HCT116 (cell line): ENCODE measurements around the gene TTC29. TPM values are rescaled to one million over a fixed set of nuclear protein-coding genes. Genes with fewer than 3 reads are reported as not detected.

Experiments
- ATAC-seq: fragments of 200-7000 bp; cut with Tn5 transposase; 2 replicates; pipeline ENCODE4 v1.9.1; 2020; ENCODE audit warnings: mild to moderate bottlenecking, moderate library complexity
- BruUV-seq: library from RNA; stranded (reverse); fragments of 400-500 nt; replicated peaks from 2 replicates; lab custom pipeline; 2021; lab: Mats Ljungman, UMichigan
- CTCF ChIA-PET: fragments of 300-600 bp; sonication (Branson Sonifier 250); formaldehyde crosslinking; loops from one replicate; lab custom pipeline; 2021; ENCODE audit warnings: antibody characterized with exemption; lab: Charles Lee
- POLR2A ChIA-PET: fragments of 300-600, 350-600 bp; sonication (Branson Sonifier 250); formaldehyde crosslinking; loops from one replicate; lab custom pipeline; 2021; ENCODE audit warnings: antibody characterized with exemption; lab: Charles Lee
- RAD21 ChIA-PET, 2 experiments: fragments of 300-600 bp; sonication (Branson Sonifier 250); formaldehyde crosslinking; loops; one replicate each; lab custom pipeline; 2023; ENCODE audit warnings: low total read pairs in 2 of 2; ENCODE audit not compliant: uncharacterized antibody in 2 of 2, unreplicated experiment in 2 of 2, low non-redundant PET in 1 of 2; lab: Charles Lee
- DNase-seq: peaks from one replicate; pipeline ENCODE4 v3.0.0-alpha.2; 2010; ENCODE audit warnings: low read depth, low spot score
- H2AFZ ChIP-seq: fragments of 200-600 bp; shearing (Covaris generic), sonication (generic); 2 replicates; pipeline ENCODE4 v1.6.1; 2017; ENCODE audit warnings: low read depth, mixed run types, mixed read lengths, antibody characterized with exemption, low read length; ENCODE audit not compliant: poor library complexity, severe bottlenecking
- H3K27ac ChIP-seq: 2 replicates; pipeline ENCODE4 v1.5.1; 2012; ENCODE audit warnings: low read depth, low read length
- H3K27me3 ChIP-seq: fragments of 200-600 bp; sonication (generic); 2 replicates; pipeline ENCODE4 v1.6.1; 2016; ENCODE audit warnings: mixed run types, low read length, mixed read lengths; ENCODE audit not compliant: insufficient read depth
- H3K36me3 ChIP-seq, 2 experiments: fragments of 200-500 bp in 1 of 2; fragments of 200-600 bp in 1 of 2; sonication (Bioruptor generic) in 1 of 2; sonication (generic) in 1 of 2; 2 replicates each; pipeline versions ENCODE4 v1.5.1 to v1.6.1; 2014 to 2016; ENCODE audit warnings: low read length in 2 of 2, inconsistent platforms in 1 of 2, mixed read lengths in 1 of 2, mixed run types in 1 of 2; ENCODE audit not compliant: insufficient read depth in 2 of 2, control insufficient read depth in 1 of 2
- H3K4me1 ChIP-seq, 2 experiments: fragments of 200-600 bp in 1 of 2; sonication (generic) in 1 of 2; 2 replicates each; pipeline versions ENCODE4 v1.5.1 to v1.6.1; 2012 to 2017; ENCODE audit warnings: low read length in 2 of 2, inconsistent platforms in 1 of 2, mild to moderate bottlenecking in 1 of 2, mixed read lengths in 1 of 2, mixed run types in 1 of 2, moderate library complexity in 1 of 2; ENCODE audit not compliant: insufficient read depth in 2 of 2, control insufficient read depth in 1 of 2
- H3K4me2 ChIP-seq: fragments of 200-600 bp; sonication (generic); 2 replicates; pipeline ENCODE4 v1.6.1; 2017; ENCODE audit warnings: mixed run types, low read length, mixed read lengths
- H3K4me3 ChIP-seq, 2 experiments: fragments of 200-600 bp in 1 of 2; sonication (generic) in 1 of 2; replicated peaks in 1 of 2; 2 replicates each; pipeline ENCODE4 v1.5.1; 2011 to 2016; ENCODE audit warnings: low read length in 2 of 2, control low read depth in 1 of 2, low read depth in 1 of 2, mild to moderate bottlenecking in 1 of 2, mixed read lengths in 1 of 2, mixed run types in 1 of 2
- H3K79me2 ChIP-seq: fragments of 200-600 bp; sonication (generic); 2 replicates; pipeline ENCODE4 v1.6.1; 2017; ENCODE audit warnings: mild to moderate bottlenecking, mixed run types, low read length, moderate library complexity, mixed read lengths; ENCODE audit not compliant: insufficient read depth
- H3K9ac ChIP-seq: fragments of 200-600 bp; sonication (generic); 2 replicates; pipeline ENCODE4 v1.6.1; 2016; ENCODE audit warnings: low read length, mixed read lengths
- H3K9me2 ChIP-seq: fragments of 200-600 bp; sonication (generic), shearing (Covaris generic); 2 replicates; pipeline ENCODE4 v1.6.1; 2017; ENCODE audit warnings: mixed run types, mild to moderate bottlenecking, moderate library complexity; ENCODE audit not compliant: insufficient read depth
- H3K9me3 ChIP-seq, 2 experiments: fragments of 200-500 bp in 1 of 2; fragments of 200-600 bp in 1 of 2; sonication (Bioruptor generic) in 1 of 2; sonication (generic) in 1 of 2; 2 replicates each; pipeline ENCODE4 v1.6.1; 2014 to 2017; ENCODE audit warnings: low read length in 2 of 2, mixed read lengths in 2 of 2, inconsistent platforms in 1 of 2, low read depth in 1 of 2, mild to moderate bottlenecking in 1 of 2, mixed run types in 1 of 2, moderate library complexity in 1 of 2; ENCODE audit not compliant: control insufficient read depth in 1 of 2, insufficient read depth in 1 of 2
- H4K20me1 ChIP-seq: fragments of 200-600 bp; sonication (generic), shearing (Covaris generic); 2 replicates; pipeline ENCODE4 v1.6.1; 2017; ENCODE audit warnings: mixed run types, mild to moderate bottlenecking, moderate library complexity; ENCODE audit not compliant: insufficient read depth
- CEBPB ChIP-seq: IDR thresholded peaks from 2 replicates; pipeline ENCODE4 v1.6.1; 2012; ENCODE audit warnings: low read depth
- EGR1 ChIP-seq: IDR thresholded peaks from 2 replicates; pipeline ENCODE4 v1.6.1; 2012; ENCODE audit warnings: low read depth
- EZH2 ChIP-seq: fragments of 200-600 bp; sonication (generic); IDR thresholded peaks from 2 replicates; pipeline ENCODE4 v1.6.1; 2017; ENCODE audit warnings: antibody characterized with exemption, mixed run types
- EZH2phosphoT487 ChIP-seq: fragments of 200-600 bp; IDR thresholded peaks from 2 replicates; pipeline ENCODE4 v1.6.1; 2018; ENCODE audit warnings: antibody characterized with exemption, borderline replicate concordance
- JUND ChIP-seq: IDR thresholded peaks from 2 replicates; pipeline ENCODE4 v1.6.1; 2012
- POLR2AphosphoS5 ChIP-seq: IDR thresholded peaks from 2 replicates; pipeline ENCODE4 v1.6.1; 2011; ENCODE audit warnings: mild to moderate bottlenecking, low read depth, low read length, moderate library complexity
- RAD21 ChIP-seq: IDR thresholded peaks from 2 replicates; pipeline ENCODE4 v1.6.1; 2012; ENCODE audit warnings: low read depth, mild to moderate bottlenecking
- SRF ChIP-seq: IDR thresholded peaks from 2 replicates; pipeline ENCODE4 v1.6.1; 2012; ENCODE audit warnings: low read depth
- TCF7L2 ChIP-seq: IDR thresholded peaks from 2 replicates; pipeline ENCODE4 v1.7.0; 2011; ENCODE audit warnings: borderline replicate concordance, inconsistent platforms; ENCODE audit not compliant: insufficient read depth, insufficient read length; ENCODE audit errors: extremely low read depth
- ZFX ChIP-seq: fragments of 450-650 bp; IDR thresholded peaks from 2 replicates; pipeline ENCODE4 v1.6.1; 2017
- ZNF274 ChIP-seq: fragments of 200-500 bp; sonication (Bioruptor generic); IDR thresholded peaks from 2 replicates; pipeline ENCODE4 v1.6.1; 2014; ENCODE audit warnings: mild to moderate bottlenecking, low read depth, low read length, inconsistent platforms
- intact Hi-C: fragments of 100-400 bp; cut with micrococcal nuclease; formaldehyde crosslinking; loops from 2 replicates; pipeline ENCODE4 v1.10.0; 2022
- total RNA-seq: library from RNA; stranded (reverse); gene quantifications from one replicate; pipeline ENCODE4 v1.2.1, GENCODE V29; 2021; ENCODE audit not compliant: unreplicated experiment
- TF ChIP-seq, protein P1 (sequence below): IDR thresholded peaks from 2 replicates; pipeline ENCODE4 v1.6.1; 2012; ENCODE audit warnings: low read depth
- TF ChIP-seq, protein P2 (sequence below), 3 experiments: fragments of 200-600 bp in 1 of 3; sonication (generic) in 1 of 3; IDR thresholded peaks in 2 of 3; conservative IDR thresholded peaks in 1 of 3; 2 replicates each; pipeline ENCODE4 v1.5.1; 2012 to 2017; ENCODE audit warnings: low read depth in 2 of 3, low read length in 2 of 3, antibody characterized with exemption in 1 of 3, borderline replicate concordance in 1 of 3, control low read depth in 1 of 3, mild to moderate bottlenecking in 1 of 3, mixed read lengths in 1 of 3, mixed run types in 1 of 3, moderate library complexity in 1 of 3; ENCODE audit not compliant: insufficient read depth in 1 of 3
- TF ChIP-seq, protein P3 (sequence below): IDR thresholded peaks from 2 replicates; pipeline ENCODE4 v1.6.1; 2012

The TTC29 gene
- total RNA-seq, 1 experiment from 2014 or later = not detected

DNA sequence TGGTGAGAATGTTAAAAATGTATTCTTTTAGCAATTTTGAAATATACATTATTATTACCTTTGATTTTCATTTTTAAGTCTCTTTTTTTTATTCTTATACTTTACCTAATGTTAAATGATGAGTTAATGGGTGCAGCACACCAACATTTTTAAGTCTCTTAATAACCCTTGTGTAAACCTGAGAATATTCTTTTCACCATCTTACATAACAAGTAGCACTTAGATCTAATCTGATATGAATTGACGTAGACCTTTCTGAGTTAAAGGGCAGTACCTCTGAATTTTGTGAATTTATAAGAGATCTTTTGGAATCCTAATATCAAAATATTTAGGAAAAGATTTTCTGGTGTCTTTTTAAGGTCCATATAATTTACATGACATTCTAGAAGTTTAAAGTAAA is 110.6 kb downstream of the TTC29 start:
- ATAC-seq (no peak), DNase-seq (no peak)
- ChIA-PET CTCF (no interaction called here), RAD21 (no interaction called here), POLR2A (no interaction called here)
- H3K9me3 ChIP-seq = no peaks in the 10 kb centered on the region
- H3K27ac ChIP-seq = no peak overlapping the region
- no TSS peak for BruUV-seq
- H3K4me3 ChIP-seq = no peak overlapping the region
- H3K36me3 ChIP-seq = no peaks in the 10 kb centered on the region
- no peaks in the 10 kb centered on the region for H3K4me1 ChIP-seq
- no peak for TF ChIP-seq ZFX
- no peak for TF ChIP-seq SRF
- TF ChIP-seq RAD21 = no peak
- TF ChIP-seq, protein P1, sequence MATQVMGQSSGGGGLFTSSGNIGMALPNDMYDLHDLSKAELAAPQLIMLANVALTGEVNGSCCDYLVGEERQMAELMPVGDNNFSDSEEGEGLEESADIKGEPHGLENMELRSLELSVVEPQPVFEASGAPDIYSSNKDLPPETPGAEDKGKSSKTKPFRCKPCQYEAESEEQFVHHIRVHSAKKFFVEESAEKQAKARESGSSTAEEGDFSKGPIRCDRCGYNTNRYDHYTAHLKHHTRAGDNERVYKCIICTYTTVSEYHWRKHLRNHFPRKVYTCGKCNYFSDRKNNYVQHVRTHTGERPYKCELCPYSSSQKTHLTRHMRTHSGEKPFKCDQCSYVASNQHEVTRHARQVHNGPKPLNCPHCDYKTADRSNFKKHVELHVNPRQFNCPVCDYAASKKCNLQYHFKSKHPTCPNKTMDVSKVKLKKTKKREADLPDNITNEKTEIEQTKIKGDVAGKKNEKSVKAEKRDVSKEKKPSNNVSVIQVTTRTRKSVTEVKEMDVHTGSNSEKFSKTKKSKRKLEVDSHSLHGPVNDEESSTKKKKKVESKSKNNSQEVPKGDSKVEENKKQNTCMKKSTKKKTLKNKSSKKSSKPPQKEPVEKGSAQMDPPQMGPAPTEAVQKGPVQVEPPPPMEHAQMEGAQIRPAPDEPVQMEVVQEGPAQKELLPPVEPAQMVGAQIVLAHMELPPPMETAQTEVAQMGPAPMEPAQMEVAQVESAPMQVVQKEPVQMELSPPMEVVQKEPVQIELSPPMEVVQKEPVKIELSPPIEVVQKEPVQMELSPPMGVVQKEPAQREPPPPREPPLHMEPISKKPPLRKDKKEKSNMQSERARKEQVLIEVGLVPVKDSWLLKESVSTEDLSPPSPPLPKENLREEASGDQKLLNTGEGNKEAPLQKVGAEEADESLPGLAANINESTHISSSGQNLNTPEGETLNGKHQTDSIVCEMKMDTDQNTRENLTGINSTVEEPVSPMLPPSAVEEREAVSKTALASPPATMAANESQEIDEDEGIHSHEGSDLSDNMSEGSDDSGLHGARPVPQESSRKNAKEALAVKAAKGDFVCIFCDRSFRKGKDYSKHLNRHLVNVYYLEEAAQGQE = no peak
- no peak for TF ChIP-seq JUND
- no peak for TF ChIP-seq EGR1
- no peak for TF ChIP-seq TCF7L2
- TF ChIP-seq, protein P2, sequence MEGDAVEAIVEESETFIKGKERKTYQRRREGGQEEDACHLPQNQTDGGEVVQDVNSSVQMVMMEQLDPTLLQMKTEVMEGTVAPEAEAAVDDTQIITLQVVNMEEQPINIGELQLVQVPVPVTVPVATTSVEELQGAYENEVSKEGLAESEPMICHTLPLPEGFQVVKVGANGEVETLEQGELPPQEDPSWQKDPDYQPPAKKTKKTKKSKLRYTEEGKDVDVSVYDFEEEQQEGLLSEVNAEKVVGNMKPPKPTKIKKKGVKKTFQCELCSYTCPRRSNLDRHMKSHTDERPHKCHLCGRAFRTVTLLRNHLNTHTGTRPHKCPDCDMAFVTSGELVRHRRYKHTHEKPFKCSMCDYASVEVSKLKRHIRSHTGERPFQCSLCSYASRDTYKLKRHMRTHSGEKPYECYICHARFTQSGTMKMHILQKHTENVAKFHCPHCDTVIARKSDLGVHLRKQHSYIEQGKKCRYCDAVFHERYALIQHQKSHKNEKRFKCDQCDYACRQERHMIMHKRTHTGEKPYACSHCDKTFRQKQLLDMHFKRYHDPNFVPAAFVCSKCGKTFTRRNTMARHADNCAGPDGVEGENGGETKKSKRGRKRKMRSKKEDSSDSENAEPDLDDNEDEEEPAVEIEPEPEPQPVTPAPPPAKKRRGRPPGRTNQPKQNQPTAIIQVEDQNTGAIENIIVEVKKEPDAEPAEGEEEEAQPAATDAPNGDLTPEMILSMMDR (IDR thresholded peaks at IDR 0.05 in 2 of 3, conservative IDR thresholded peaks at IDR 0.05 in 1 of 3; ENCODE audit: borderline replicate concordance in 1 of 3, insufficient read depth in 1 of 3, low read depth in 2 of 3, low read length in 2 of 3) = no peak
- no peak for TF ChIP-seq EZH2
- TF ChIP-seq, protein P3, sequence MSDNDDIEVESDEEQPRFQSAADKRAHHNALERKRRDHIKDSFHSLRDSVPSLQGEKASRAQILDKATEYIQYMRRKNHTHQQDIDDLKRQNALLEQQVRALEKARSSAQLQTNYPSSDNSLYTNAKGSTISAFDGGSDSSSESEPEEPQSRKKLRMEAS = no peak
- no peak for TF ChIP-seq ZNF274
- TF ChIP-seq POLR2AphosphoS5 = no peak
- no peak for TF ChIP-seq EZH2phosphoT487
- no peak for TF ChIP-seq CEBPB
- no peak overlapping the region for H3K4me2 ChIP-seq
- H3K27me3 ChIP-seq = peaks cover 19% of the 10 kb centered on the region; the same call in 1 of the 2 replicates
- no peaks in the 10 kb centered on the region for H3K79me2 ChIP-seq
- no peaks in the 10 kb centered on the region for H4K20me1 ChIP-seq
- H3K9ac ChIP-seq = no peak overlapping the region
- H2AFZ ChIP-seq = no peak overlapping the region
- H3K9me2 ChIP-seq = no peaks in the 10 kb centered on the region
- intact Hi-C loops = no loop called here
